ENCODE data around the gene TOX3.

The TOX3 gene

DNA sequence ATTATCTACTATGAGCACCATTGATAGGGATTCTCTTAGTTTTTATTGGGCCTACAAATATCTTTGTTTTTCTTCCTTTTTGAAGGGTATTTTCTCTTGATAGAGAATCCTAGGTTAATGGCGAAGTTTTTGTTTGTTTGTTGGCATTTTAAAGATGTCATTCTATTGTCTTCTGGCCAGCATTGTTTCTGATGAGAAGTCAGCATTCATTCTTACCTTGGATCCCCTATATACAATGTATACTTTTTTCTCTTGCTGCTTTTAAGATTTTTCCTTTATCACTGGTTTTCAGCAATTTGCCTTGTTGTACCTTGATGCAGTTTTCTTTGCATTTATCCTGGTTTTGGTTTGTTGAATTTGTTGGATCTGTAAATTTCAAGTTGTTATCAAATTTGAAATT, 130.1 kb downstream of the TOX3 start:
- H3K27ac ChIP-seq (ENCODE audit: low read depth, low read length): no peak overlapping the region
- no peaks in the 10 kb centered on the region for H3K27me3 ChIP-seq (ENCODE audit: control insufficient read depth in 1 of 2, insufficient read depth in 2 of 2, low read length in 2 of 2)
- peaks cover 0 to 5% of the 10 kb centered on the region in 2 donors for H3K4me1 ChIP-seq (ENCODE audit: control insufficient read depth in 1 of 2, insufficient read depth in 2 of 2, low read length in 2 of 2)
- no peak overlapping the region for H3K4me3 ChIP-seq (ENCODE audit: low read depth in 1 of 2, low read length in 2 of 2)
- no peaks in the 10 kb centered on the region for H3K36me3 ChIP-seq (ENCODE audit: control insufficient read depth in 1 of 2, insufficient read depth in 2 of 2, low read length in 2 of 2)
- peaks cover 0 to 8% of the 10 kb centered on the region in 2 donors for H3K9me3 ChIP-seq (ENCODE audit: control insufficient read depth in 1 of 2, low read length in 2 of 2)
- no peak overlapping the region for H3K9ac ChIP-seq (ENCODE audit: low read depth in 1 of 2, low read length in 2 of 2)

DNA sequence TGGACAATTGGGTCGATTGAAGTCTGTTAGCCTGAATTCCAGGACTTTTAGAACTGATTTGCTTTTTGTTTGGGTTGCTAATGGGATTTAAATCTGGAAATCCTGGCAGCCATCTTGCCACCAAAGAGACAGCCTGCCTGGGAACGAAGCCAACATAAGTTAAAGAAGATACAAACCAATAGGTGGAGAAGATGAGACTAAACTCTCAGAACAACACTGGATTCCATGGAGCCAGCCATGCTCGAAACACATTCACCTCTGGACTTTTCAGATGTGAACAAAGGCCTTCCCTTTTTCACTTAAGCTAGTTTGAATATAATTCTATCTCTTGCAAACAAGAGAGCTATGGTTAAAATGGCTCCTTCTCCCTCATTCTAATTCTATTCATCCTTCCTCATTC, 135.9 kb downstream of the TOX3 start:
- Histone ChIP-seq H3K9me3 (ENCODE audit: control insufficient read depth in 1 of 2, low read length in 2 of 2) (no peaks in the 10 kb centered on the region), H3K27me3 (ENCODE audit: control insufficient read depth in 1 of 2, insufficient read depth in 2 of 2, low read length in 2 of 2) (no peaks in the 10 kb centered on the region), H3K36me3 (ENCODE audit: control insufficient read depth in 1 of 2, insufficient read depth in 2 of 2, low read length in 2 of 2) (no peaks in the 10 kb centered on the region), H3K27ac (ENCODE audit: low read depth, low read length) (no peak overlapping the region), H3K4me3 (ENCODE audit: low read depth in 1 of 2, low read length in 2 of 2) (no peak overlapping the region), H3K4me1 (ENCODE audit: control insufficient read depth in 1 of 2, insufficient read depth in 2 of 2, low read length in 2 of 2) (peaks cover 11 to 24% of the 10 kb centered on the region in 2 donors), H3K9ac (ENCODE audit: low read depth in 1 of 2, low read length in 2 of 2) (no peak overlapping the region)

DNA sequence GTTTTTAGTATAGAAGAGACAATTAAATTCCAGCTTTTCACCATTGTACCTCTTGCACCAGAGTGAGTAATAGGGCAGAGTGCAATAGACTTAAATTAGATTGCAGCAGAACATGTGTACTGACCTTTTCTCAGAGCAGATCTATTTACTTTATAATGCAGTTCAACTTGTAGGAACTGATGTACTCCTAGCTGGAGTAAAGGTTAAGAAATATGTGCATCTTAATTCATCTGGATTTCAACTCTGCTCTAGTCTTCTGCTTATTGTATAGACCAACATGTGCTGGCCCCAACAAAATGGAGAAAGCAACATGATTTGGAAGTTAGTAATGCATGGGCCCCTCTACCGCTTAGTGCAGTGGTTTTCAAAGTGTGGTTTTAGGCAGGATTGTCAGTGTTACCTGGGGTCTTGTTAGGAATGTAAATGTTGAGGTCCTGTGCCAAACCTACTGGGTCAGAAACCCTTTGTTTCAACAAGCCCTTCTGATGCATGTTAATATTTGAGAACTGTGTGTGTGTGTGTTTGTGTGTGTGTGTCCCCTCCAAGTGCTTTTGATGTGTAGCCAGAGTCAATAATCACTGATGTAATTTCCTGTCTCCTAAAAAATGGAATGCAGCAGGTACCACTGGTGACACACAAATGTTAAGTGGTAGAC, 138.6 kb downstream of the TOX3 start:
- peaks cover 11 to 24% of the 10 kb centered on the region in 2 donors for H3K4me1 ChIP-seq (ENCODE audit: control insufficient read depth in 1 of 2, insufficient read depth in 2 of 2, low read length in 2 of 2)
- H3K27ac ChIP-seq (ENCODE audit: low read depth, low read length): no peak overlapping the region

DNA sequence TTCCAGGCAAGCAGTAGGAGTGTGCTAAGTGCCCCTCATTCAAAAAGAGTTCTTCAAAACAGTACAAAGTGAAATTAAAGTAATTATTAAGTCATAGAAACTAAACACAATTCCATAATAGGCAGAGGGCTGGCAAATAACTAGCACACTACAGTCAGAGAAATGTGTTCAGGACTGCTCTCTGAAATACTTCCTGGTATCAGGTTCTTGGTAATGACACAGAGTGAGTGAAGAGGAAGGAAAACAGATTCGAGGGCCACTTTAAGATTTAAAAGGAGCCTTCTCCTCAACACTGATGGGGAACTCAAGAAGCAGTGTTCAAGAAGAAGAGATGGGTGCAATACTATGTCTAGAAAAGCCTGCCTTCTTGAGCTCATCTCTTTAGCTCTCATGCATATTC, 139.2 kb downstream of the TOX3 start:
- Histone ChIP-seq H3K9ac (ENCODE audit: low read depth in 1 of 2, low read length in 2 of 2) (no peak overlapping the region), H3K9me3 (ENCODE audit: control insufficient read depth in 1 of 2, low read length in 2 of 2) (no peaks in the 10 kb centered on the region), H3K36me3 (ENCODE audit: control insufficient read depth in 1 of 2, insufficient read depth in 2 of 2, low read length in 2 of 2) (no peaks in the 10 kb centered on the region), H3K4me3 (ENCODE audit: low read depth in 1 of 2, low read length in 2 of 2) (no peak overlapping the region), H3K4me1 (ENCODE audit: control insufficient read depth in 1 of 2, insufficient read depth in 2 of 2, low read length in 2 of 2) (peaks cover 11 to 24% of the 10 kb centered on the region in 2 donors), H3K27ac (ENCODE audit: low read depth, low read length) (no peak overlapping the region), H3K27me3 (ENCODE audit: control insufficient read depth in 1 of 2, insufficient read depth in 2 of 2, low read length in 2 of 2) (no peaks in the 10 kb centered on the region)

More for the DNA sequence above, 138.6 kb downstream of the TOX3 start:
- Histone ChIP-seq H3K27me3 (ENCODE audit: control insufficient read depth in 1 of 2, insufficient read depth in 2 of 2, low read length in 2 of 2) (no peaks in the 10 kb centered on the region), H3K36me3 (ENCODE audit: control insufficient read depth in 1 of 2, insufficient read depth in 2 of 2, low read length in 2 of 2) (no peaks in the 10 kb centered on the region), H3K9ac (ENCODE audit: low read depth in 1 of 2, low read length in 2 of 2) (no peak overlapping the region), H3K4me3 (ENCODE audit: low read depth in 1 of 2, low read length in 2 of 2) (no peak overlapping the region), H3K9me3 (ENCODE audit: control insufficient read depth in 1 of 2, low read length in 2 of 2) (no peaks in the 10 kb centered on the region)

DNA sequence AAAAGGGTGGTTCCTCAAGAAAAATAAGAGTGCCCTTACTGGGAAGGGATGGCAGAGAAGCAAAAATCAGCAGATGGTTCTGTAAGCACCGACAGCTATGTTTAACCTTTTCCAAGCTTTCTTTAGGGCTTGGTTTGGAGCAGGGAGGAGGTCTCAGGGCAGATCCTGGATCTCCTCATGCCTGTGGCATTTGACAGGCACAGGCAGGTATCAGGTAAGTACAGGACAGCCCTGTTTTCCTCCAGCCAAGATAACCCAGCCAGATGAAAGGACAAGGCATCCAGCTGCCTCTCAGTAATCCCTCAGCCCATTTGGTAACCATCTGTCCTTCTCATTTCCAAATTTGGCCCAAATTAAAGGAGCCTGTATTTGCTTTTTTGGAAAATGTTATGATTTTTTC, 141.5 kb downstream of the TOX3 start:
- H3K9ac ChIP-seq (ENCODE audit: low read depth in 1 of 2, low read length in 2 of 2): no peak overlapping the region
- peaks cover 11 to 24% of the 10 kb centered on the region in 2 donors for H3K4me1 ChIP-seq (ENCODE audit: control insufficient read depth in 1 of 2, insufficient read depth in 2 of 2, low read length in 2 of 2)
- no peaks in the 10 kb centered on the region for H3K27me3 ChIP-seq (ENCODE audit: control insufficient read depth in 1 of 2, insufficient read depth in 2 of 2, low read length in 2 of 2)
- no peaks in the 10 kb centered on the region for H3K9me3 ChIP-seq (ENCODE audit: control insufficient read depth in 1 of 2, low read length in 2 of 2)
- H3K4me3 ChIP-seq (ENCODE audit: low read depth in 1 of 2, low read length in 2 of 2): no peak overlapping the region
- H3K27ac ChIP-seq (ENCODE audit: low read depth, low read length): no peak overlapping the region
- no peaks in the 10 kb centered on the region for H3K36me3 ChIP-seq (ENCODE audit: control insufficient read depth in 1 of 2, insufficient read depth in 2 of 2, low read length in 2 of 2)

DNA sequence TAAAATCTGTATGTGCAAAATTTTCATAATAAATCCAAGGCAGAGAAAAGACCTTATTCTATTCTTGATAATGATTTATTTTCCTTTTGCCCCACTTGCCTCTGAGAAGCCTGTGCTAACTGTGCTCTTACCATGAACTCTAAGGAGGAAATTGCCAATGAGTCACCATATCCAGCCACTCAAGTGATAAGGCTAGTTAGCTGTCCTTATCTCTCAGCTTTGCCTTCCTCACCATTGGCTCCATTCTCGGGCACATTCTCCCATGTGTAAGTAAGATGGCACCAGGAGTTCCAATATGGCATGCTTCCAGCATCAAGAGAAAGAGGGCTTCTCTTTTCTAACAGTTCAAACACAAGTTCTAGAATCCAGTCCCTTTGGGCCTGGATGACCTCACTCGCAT, 142.4 kb downstream of the TOX3 start:
- Histone ChIP-seq H3K4me3 (ENCODE audit: low read depth in 1 of 2, low read length in 2 of 2) (no peak overlapping the region), H3K27ac (ENCODE audit: low read depth, low read length) (no peak overlapping the region), H3K9me3 (ENCODE audit: control insufficient read depth in 1 of 2, low read length in 2 of 2) (no peaks in the 10 kb centered on the region), H3K36me3 (ENCODE audit: control insufficient read depth in 1 of 2, insufficient read depth in 2 of 2, low read length in 2 of 2) (no peaks in the 10 kb centered on the region), H3K4me1 (ENCODE audit: control insufficient read depth in 1 of 2, insufficient read depth in 2 of 2, low read length in 2 of 2) (peaks cover 11 to 24% of the 10 kb centered on the region in 2 donors), H3K27me3 (ENCODE audit: control insufficient read depth in 1 of 2, insufficient read depth in 2 of 2, low read length in 2 of 2) (no peaks in the 10 kb centered on the region), H3K9ac (ENCODE audit: low read depth in 1 of 2, low read length in 2 of 2) (no peak overlapping the region)

DNA sequence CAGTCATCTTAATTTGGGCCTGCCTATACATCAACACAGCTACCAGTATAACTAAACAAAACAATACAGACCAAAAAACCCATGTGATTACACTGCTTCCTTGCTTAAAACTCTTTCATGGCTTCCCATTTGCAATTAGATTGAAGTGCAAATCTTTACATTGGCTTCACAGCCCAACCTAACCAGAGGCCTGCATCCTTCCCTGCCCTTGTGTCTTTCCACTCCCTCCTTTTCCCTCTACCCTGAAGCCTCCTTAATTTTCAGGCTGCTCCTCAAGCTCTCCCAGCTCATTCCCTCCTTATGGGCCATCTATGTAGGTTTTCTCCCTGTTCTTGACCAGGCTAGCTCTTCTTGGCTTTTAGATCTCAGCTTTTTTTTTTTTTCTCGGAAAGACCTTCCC, 147.8 kb downstream of the TOX3 start:
- H3K27me3 ChIP-seq (ENCODE audit: control insufficient read depth in 1 of 2, insufficient read depth in 2 of 2, low read length in 2 of 2): no peaks in the 10 kb centered on the region
- no peak overlapping the region for H3K27ac ChIP-seq (ENCODE audit: low read depth, low read length)
- H3K9ac ChIP-seq (ENCODE audit: low read depth in 1 of 2, low read length in 2 of 2): no peak overlapping the region
- no peaks in the 10 kb centered on the region for H3K9me3 ChIP-seq (ENCODE audit: control insufficient read depth in 1 of 2, low read length in 2 of 2)
- no peak overlapping the region for H3K4me3 ChIP-seq (ENCODE audit: low read depth in 1 of 2, low read length in 2 of 2)
- H3K36me3 ChIP-seq (ENCODE audit: control insufficient read depth in 1 of 2, insufficient read depth in 2 of 2, low read length in 2 of 2): no peaks in the 10 kb centered on the region
- H3K4me1 ChIP-seq (ENCODE audit: control insufficient read depth in 1 of 2, insufficient read depth in 2 of 2, low read length in 2 of 2): no peaks in the 10 kb centered on the region

DNA sequence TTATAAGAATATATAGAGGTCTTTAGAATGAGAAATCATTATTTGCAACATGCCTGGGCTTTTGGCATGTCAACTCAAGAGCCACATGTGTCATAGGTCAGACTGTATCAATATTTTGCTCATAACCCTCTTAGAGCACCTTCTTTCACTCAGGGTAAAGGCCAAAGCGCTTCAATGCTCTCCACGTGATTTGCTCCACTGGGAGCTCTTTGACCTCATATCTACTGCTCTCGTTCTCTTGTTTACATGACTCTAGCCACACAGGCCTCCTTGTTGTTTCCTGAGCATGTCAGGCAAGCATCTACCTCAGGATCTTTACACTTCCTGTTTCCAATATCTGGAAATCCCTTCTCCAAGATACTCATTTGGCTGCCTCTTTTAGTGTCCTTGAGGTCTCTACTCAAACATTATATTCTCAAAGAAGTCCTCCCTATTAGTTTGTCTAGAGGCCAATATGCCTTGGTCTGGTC, 148.4 kb downstream of the TOX3 start:
- no peaks in the 10 kb centered on the region for H3K27me3 ChIP-seq (ENCODE audit: control insufficient read depth in 1 of 2, insufficient read depth in 2 of 2, low read length in 2 of 2)
- no peak overlapping the region for H3K27ac ChIP-seq (ENCODE audit: low read depth, low read length)
- H3K4me1 ChIP-seq (ENCODE audit: control insufficient read depth in 1 of 2, insufficient read depth in 2 of 2, low read length in 2 of 2): no peaks in the 10 kb centered on the region
- no peak overlapping the region for H3K9ac ChIP-seq (ENCODE audit: low read depth in 1 of 2, low read length in 2 of 2)
- H3K4me3 ChIP-seq (ENCODE audit: low read depth in 1 of 2, low read length in 2 of 2): no peak overlapping the region
- no peaks in the 10 kb centered on the region for H3K36me3 ChIP-seq (ENCODE audit: control insufficient read depth in 1 of 2, insufficient read depth in 2 of 2, low read length in 2 of 2)
- H3K9me3 ChIP-seq (ENCODE audit: control insufficient read depth in 1 of 2, low read length in 2 of 2): no peaks in the 10 kb centered on the region

DNA sequence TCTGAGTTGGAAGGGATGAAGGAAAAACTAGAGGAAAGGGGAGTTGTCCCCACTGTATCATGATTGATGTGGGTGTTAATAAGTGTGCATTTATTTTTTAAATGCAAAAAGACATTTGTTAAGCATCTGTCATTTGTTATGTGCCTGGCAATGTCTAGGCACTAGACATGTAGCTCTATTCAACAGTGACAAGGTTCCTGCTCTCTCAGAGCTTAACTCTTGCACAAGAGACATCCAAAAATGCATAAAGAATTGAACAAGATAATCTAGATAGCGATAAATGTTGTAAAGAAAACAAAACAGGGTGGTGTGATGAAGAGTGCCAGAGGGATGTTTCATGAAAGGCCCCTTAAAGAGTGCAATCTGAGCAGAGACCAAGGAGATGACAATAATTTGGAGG, 148.9 kb downstream of the TOX3 start:
- Histone ChIP-seq H3K9me3 (ENCODE audit: control insufficient read depth in 1 of 2, low read length in 2 of 2) (no peaks in the 10 kb centered on the region), H3K27ac (ENCODE audit: low read depth, low read length) (no peak overlapping the region), H3K9ac (ENCODE audit: low read depth in 1 of 2, low read length in 2 of 2) (no peak overlapping the region), H3K4me1 (ENCODE audit: control insufficient read depth in 1 of 2, insufficient read depth in 2 of 2, low read length in 2 of 2) (no peaks in the 10 kb centered on the region), H3K4me3 (ENCODE audit: low read depth in 1 of 2, low read length in 2 of 2) (no peak overlapping the region), H3K36me3 (ENCODE audit: control insufficient read depth in 1 of 2, insufficient read depth in 2 of 2, low read length in 2 of 2) (no peaks in the 10 kb centered on the region), H3K27me3 (ENCODE audit: control insufficient read depth in 1 of 2, insufficient read depth in 2 of 2, low read length in 2 of 2) (no peaks in the 10 kb centered on the region)

DNA sequence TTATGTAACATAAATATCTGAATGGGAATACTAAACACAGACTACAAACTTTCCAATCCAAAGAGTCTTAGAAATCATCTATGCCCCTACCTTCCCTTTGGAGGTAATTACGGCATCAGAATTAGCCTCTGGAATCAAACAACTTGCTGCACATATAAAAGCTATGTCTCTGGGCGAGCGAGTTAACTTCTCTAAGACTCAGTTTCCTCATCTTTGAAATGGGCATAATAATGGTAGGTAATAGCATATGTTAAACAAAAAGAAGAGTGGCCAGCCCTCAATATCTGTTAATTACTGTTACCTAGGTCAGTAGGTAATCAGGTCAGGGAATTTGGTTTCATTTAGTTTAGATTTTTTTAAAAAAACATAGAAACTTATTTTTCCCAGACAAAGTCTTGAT, 153.5 kb downstream of the TOX3 start:
- no peaks in the 10 kb centered on the region for H3K36me3 ChIP-seq (ENCODE audit: control insufficient read depth in 1 of 2, insufficient read depth in 2 of 2, low read length in 2 of 2)
- no peak overlapping the region for H3K9ac ChIP-seq (ENCODE audit: low read depth in 1 of 2, low read length in 2 of 2)
- H3K27ac ChIP-seq (ENCODE audit: low read depth, low read length): no peak overlapping the region
- H3K4me1 ChIP-seq (ENCODE audit: control insufficient read depth in 1 of 2, insufficient read depth in 2 of 2, low read length in 2 of 2): no peaks in the 10 kb centered on the region
- no peaks in the 10 kb centered on the region for H3K27me3 ChIP-seq (ENCODE audit: control insufficient read depth in 1 of 2, insufficient read depth in 2 of 2, low read length in 2 of 2)
- H3K4me3 ChIP-seq (ENCODE audit: low read depth in 1 of 2, low read length in 2 of 2): no peak overlapping the region
- H3K9me3 ChIP-seq (ENCODE audit: control insufficient read depth in 1 of 2, low read length in 2 of 2): no peaks in the 10 kb centered on the region

Data from duodenal mucosa (tissue), 2 donors.